GM21515 (cell line): ENCODE measurements around the gene SH3GLB1.
"Not testable (repeated sequence)": the region's sequence is repeated elsewhere in the genome, so short reads cannot be mapped to it uniquely, and the experiment has no call there.

Experiments used
- ATAC-seq: cut with Tn5 transposase; IDR thresholded peaks from one replicate; pipeline ENCODE4 v1.9.1; 2021; ENCODE audit not compliant: unreplicated experiment

Gene SH3GLB1

DNA sequence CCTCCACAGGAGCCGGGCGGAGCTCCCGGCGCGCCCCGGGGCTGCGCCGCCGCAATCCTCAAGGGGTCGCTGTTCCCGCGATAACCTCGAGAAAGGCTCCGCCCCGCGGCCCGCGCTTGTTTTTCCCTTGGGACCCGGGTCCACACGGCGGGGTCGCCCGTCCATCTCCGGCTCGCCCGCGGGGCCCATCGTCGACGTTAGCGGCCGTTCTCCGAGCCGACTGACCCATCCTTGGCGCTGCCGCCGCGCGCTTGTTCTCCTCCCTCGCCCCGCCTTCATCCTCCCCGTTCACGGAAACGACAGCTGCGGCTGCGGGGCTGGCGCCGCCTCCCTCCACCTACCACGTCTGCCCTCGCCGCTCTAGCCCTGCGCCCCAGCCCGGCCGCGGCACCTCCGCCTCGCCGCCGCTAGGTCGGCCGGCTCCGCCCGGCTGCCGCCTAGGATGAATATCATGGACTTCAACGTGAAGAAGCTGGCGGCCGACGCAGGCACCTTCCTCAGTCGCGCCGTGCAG lies at the start of gene SH3GLB1:
TSS of gene SH3GLB1 (plus strand) at position 119 of the 514 bp plus-strand sequence. CDS start at position 443, 324 bp downstream.
- peak; percentile 92 for ATAC-seq

DNA sequence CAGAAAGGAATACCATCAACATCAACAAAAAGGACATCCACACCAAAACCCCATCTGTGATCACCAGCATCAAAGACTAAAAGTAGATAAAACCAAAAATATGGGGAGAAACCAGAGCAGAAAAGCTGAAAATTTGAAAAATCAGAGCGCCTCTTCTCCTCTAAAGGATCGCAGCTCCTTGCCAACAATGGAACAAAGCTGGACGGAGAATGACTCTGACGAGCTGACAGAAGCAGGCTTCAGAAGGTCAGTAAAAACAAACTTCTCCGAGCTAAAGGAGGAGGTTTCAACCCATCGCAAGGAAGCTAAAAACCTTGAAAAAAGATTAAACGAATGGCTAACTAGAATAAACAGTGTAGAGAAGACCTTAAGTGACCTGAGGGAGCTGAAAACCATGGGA lies 46.0 kb upstream of the SH3GLB1 start:
- ATAC-seq: not testable (repeated sequence)

DNA sequence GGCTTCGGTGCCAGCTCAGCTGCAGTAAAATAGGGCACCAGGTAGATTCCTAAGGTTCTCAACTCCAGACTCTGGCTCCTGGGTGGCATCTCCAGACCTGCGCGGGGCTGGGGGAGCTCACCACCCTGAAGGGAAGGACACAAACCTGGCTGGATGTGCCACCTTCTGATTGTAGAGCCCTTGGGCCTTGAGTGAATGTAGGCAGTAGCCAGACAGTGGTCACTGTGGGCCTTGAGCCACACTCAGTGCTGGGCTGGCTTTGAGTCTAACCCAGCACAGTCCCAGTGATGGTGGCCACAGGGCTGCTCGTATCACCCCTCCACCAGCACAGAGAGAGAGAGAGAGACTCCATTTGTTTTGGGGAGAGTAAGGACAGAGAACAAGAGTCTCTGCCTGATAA lies 38.0 kb upstream of the SH3GLB1 start:
- no peak for ATAC-seq

DNA sequence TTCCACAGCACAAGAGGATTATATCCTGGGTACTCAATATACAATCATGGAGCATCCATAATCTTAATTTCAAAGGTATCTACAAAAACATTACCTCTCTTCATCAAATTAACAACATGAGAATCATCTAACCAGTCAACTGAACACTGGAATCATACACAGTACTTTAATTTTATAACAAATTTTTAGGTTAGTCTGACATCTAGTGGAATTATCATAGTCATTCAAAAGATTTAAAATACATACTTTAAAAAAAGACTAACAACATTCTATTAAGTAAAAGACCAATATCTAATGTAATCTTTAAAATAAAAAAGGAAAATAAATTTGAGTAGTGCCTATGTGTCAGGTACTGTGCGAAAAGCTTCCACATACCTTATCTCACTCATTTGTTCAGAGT lies 16.8 kb upstream of the SH3GLB1 start:
- no peak for ATAC-seq

DNA sequence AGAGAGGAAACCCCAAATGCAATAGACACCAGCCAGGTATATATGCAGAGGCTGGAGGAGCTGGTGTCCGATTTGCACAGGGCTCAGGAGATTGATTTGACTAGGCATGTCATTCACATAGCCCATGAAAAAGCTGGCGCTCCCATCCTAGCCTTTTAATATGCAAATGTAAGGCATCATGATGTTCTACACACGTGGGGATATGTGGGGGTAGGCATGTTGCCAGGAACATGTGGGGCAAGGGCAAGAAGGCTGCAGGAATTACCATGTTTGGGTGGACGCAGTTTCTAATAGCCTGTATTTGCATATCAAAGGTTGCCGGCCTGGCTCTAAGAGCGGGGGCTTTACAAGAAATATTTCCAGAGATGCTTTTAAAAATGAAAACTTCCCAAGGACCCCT lies 11.7 kb upstream of the SH3GLB1 start:
- ATAC-seq: no peak

DNA sequence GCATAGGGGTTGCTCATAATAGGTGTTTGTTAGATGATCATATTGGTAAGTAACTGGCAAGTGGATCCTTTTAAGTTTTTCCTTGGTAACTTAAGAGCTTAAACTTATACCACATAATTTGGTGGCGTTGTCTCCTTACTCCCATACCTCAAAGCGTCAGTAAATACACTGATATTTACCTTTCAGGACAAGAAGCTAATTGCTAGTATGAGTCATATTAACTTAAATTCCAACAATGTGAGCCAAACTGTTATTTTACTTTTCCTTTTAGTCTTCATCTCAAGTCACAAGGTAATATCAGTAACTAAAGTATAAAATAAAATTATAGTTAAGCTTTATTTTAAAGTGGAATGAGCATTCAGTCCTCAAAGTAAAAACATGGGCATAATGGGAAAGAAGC lies 9.0 kb upstream of the SH3GLB1 start:
- ATAC-seq: no peak

DNA sequence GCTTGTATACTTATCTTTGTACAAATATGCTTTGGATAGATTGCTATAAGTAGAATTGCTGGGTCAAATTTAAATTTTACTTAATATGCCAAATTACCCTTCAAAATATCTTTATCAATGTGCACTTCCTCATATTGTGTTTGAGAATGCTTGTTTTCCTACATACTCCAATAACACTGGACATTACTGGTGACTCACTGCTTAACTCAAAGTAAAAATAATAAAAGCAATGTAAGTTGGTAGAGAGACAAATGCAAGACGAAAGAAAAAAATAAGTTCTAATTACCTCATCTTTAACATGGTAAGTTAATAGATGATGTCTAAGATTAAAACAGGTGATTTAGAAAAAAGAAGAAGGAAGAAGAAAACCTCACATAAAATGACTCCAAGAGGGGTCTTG lies 7.9 kb upstream of the SH3GLB1 start:
- ATAC-seq: no peak

DNA sequence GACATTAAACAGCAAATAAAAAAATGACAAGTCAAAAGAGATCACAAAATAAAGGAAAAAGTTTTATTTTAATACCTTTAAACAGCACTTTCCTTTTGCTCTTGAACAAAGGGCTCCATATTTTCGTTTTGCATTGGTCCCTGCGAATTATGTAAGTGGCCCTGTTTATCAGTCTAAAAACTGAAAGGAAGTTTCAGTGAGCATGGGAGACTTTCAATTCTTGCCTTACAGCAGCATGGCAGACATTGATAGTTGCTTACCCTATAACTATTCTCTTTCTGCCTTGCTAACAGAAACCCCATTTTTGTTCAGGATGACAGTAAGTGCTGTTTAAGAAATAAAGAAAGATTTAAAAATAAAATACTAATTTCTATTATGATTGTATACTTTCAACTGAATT lies 5.2 kb upstream of the SH3GLB1 start:
- peak; percentile 36 for ATAC-seq

DNA sequence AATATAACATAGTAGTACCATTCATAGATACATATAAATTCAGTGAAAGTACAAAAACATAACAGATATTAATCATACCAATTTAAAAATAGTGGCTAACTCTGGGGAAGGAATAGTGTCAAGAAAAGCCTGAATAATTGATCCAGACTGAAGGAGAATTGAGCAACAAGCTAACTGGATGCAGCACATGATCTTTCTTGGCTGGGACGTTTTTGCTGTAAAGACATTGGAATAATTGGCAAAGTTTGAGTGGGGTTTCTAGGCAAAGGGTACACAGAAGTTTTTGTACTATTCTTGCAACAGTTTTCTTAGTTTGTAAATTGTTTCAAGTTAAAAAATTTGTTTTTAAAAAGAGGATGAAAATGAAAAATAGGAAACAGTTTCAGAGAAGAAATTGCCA lies 2.6 kb upstream of the SH3GLB1 start:
- ATAC-seq: no peak

DNA sequence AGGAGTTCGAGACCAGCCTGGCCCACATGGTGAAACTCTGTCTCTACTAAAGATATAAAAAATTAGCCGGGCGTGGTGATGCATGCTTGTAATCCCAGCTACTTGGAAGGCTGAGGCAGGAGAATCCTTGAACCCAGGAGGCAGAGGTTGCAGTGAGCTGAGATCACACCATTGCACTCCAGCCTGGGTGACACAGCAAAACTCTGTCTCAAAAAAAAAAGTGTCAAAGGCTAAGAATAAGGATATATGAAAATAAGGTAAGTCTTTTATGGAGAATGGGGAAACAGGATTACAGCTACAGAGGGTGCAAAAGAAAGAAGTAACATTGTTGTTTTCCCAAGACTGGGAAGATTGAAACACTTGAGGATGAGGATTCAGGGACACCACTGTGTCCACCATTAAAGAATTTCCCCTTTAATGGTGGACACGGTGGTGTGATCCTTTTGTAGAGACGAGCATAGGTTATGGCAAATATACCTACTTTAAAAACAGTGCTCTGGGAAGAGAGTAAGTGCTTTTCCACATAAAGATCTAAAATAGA lies 1.4 kb upstream of the SH3GLB1 start:
- not testable (repeated sequence) for ATAC-seq

DNA sequence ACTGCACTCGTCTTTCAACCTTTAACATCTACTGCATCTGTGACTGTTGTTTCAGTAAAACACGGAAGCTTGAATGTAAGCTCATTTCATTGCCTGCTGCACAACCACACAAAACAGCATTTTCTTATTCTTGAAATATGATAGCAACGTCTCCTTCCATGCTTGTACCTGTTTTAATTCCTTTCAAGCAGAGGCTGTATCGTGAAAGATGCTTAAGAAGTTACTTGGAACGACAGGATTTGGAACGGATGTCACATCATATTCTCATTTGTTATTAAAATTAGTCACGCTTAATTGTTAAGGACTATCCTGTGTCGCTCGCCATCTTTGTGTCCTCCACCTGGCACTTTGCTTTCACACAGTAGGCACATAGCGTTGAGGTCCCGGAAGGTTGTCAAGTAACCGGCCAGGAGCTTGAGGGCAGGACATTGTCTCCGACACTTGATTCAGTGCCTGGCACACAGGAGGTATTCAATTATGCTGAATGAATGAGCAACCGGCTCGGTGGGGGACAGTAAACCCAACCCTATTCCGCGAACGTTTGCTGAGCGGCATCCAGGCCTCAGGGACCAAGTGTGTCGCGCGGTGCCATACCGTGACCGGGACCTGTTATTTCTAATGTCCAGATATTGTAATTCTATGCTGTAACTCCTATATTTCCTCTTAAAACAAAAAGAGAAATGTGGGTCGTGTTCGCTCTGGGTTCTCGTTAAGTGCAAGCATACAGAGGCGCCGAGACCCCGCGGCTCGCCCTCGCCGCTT lies 499 bp upstream of the SH3GLB1 start:
- peak; percentile 38 for ATAC-seq

DNA sequence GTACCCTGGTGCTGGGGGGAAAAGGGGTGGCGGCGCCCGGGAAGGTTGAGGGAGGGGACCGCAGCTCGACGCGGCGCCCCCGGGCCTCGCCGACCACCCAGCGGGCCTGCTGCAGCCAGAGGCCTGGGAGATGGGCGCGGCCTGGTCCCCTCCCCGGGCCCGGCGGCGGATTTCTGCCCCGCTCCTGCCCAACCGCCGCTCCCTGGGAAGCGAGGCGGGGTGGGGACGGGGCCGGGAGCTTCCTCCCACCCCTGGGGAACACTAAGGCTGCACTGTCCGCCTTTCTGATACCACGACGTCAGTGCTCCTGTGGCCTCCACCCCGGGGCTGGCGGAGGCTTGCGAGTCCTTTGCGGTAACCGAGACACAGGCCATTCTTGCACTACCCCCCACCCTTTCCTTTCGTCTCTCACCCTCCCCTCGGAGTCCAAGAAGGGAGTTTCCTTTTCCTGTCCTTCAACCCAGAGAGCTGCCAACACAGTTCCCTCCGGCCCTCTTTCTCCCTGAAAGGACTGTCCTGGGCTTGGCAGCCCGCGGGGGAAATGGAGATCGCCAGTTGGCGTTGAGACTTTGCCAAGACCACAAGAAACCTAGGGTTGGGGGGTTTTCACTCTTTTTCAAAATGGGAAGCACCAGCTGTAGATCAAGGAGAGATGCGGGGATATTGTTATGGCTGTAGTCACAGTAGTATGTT lies 742 bp downstream of the SH3GLB1 start:
- peak; percentile 33 for ATAC-seq

DNA sequence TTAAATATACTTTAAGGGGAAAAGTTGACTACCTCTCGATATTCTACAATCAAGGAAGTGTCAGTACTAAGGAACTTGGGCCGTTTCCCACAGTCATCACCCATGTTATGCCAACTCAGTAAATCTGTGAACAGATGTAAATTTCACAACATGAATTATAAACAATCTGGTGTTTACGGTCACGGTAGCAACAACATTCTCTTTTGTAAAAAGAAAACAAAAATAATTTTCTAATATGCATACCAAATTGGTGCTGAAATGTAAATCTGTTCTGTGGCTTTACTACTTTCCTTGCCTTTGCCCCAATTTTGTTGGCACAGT lies 1.2 kb downstream of the SH3GLB1 start:
- no peak for ATAC-seq

DNA sequence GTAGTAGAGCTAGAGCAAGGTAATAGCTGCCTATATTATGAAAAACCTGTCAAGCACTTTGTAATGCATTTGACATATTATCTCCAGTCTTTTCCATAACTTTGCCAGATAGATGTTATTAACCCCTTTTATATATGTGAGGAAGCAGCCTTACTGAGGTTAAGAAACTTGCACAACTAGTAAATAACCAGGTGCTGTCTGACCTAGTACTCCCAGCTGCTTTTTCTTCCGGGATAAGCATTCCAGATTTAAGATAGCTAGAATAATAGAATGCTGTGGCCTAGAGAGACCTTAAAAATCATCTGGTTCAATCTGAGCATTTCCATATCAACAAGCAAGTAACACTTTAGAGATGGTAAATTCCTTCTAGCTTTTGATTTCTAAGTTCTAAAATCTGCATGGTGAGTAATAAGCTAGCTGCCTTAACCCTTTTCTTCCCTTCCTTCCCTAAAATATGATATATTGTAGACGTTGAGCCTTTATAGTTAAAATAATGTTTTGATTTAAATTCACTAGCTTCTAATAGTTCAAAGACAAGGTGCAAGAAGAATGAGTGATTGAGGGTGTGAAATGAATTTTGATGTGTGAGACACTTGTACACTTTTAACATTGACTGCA lies 1.8 kb downstream of the SH3GLB1 start:
- no peak for ATAC-seq

DNA sequence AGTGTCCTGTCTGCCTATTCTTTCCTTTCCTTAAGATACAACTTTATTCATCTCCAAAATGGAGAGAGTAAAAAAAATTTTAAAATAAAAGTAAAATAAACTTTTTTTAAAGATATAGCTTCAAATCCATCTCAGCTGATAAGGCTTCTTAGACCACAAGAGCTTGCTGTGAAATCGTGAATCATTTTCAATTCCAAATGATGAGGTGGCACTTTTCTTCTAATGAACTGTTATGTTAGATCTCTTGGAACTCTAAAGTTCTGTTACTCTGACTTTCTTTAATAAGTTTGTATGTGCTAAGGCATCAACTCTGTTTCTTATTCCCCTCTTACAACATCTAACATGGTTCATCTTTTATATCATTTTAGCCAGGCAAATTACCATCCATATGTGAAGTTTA lies 4.5 kb downstream of the SH3GLB1 start:
- no peak for ATAC-seq

DNA sequence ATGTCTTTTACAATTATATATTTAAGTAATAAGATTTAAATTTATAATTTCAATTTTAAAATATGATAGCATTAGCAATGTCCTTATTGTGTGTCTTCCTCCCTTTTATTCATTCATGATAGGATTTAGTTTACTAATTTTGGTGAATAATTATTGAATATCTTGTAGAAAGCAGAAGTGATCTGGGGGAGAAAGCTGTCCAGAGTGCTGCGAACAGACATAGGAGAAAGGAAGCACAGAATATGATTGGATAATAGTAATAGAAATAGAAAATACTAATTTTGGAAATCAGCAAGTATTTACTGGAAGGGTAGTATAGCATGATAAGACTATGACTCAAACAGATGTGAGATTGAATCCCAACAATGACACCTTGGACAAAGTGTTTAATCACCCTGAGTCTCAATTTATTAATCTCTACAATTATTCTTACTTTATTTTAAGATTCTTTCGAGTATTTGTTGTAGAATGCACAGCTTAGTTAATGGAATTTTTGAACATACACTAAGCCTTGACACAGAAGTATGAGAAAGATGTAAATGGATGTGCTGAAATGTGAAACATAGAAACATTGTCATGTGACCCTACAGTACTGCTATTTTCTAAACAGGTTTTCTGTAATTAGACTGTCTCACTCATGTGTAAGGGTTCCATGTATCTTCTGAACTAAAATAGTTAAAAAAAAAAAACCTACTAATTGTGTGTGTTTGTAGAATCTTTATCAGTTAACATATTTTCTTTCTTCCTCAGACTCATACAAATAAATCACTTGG lies 7.9 kb downstream of the SH3GLB1 start:
- no peak for ATAC-seq

DNA sequence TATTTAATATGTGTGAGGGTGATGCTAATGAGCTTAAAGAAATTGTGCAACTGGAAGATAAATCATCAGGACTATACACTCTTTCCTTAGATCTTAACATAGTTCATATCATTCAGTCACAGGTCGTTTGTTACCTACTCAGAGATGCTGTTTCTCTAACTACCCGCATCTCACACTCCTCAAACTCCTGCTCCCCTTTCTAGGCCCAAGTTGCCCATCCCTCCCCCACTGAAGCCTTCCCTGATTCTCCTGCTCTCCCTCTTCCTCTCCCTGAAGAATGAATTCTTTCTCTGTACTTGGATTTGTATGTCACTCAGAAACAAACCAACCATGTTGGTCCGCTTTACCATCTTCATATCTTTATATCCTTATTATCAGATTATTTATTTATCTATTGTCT lies 9.1 kb downstream of the SH3GLB1 start:
- no peak for ATAC-seq

DNA sequence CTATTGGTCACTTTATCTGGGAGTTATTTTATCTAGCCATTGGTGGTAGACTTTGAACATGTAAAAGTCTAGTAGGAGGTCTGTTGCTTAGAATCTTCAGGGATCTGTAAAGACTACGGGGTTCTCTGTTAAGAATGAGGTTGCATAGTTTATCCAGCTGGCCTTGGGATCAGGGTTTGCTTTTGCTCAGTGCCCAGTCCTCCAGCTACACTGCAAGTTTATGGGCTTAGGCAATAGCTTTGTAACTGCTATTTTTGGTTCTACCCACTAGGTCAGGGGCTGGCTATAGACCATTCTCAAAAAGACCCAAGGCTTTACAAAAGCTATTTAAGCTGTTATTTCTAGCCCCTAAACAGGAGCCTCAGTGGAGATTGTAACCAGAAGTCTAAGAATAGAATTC lies 9.8 kb downstream of the SH3GLB1 start:
- ATAC-seq: no peak

DNA sequence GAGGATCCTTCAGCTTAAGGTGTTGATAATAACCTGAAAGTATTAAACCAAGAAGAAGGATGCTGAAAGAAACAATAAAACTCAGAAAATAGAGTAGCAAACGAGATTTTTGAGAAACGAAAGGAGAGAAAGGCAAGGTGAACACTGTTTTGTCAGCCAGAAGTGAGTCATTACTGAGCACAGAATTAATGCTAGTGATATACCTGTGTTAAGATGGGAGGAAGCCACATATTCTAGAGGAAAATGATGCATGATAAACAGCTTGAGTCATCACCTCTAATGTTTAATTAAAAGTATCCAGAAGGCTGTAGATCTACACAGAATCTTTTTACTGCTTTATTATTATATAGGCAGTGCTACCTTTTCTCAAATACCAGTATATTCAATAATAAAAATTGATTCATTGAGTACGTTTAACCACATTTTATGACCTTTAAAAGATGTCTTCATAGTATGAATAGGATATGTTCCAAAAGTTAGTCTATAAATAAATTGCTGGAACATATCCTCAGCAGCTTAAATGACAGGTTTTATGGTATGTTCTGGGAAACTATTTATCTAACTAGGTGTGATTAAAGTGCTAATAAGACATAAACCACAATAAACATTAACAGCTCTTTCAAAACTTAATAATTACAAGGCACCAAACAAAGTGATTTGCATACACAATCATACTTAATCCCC lies 10.3 kb downstream of the SH3GLB1 start:
- no peak for ATAC-seq

DNA sequence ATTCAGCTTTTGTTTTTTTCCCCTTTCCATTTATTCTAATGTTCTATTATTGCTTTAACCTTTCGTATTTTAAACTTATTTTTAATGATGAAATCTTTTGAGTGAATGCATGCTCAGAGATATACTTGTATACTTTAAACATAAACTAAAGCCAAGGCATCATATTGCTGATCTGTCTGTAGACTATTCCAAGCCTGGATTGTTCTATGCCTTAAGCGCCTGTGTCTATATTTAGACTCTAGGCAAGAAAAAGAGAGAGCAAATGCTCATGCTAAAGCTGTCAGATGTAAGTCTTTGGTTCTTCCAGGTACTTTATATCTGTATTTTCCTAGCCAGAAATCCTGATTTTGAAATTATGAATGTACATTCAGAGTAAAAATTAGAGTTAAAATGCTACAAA lies 14.4 kb downstream of the SH3GLB1 start:
- no peak for ATAC-seq

DNA sequence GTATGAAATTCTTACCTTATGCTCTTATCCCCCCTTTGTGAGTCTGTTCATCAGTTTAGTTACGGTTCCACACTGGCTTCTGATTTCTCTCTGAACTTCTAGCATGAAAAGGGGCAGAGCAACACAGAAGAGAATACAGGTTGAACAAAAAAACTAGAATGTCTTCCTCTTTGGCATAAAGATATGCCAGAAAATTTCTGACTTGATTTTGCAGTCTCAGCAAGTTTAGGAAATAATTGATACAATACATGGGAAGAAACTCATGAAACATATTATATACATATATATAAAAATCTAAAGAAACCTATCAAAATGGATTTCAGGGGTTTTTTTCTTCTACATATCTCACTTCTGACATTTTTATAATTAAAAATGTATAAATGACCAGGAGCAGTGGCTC lies 27.0 kb downstream of the SH3GLB1 start:
- ATAC-seq: no peak
